HG03439 (cell line): Measurements from ENCODE around the gene DIDO1.
"Not testable (repeated sequence)": the region's sequence is repeated elsewhere in the genome, so short reads cannot be mapped to it uniquely, and the experiment has no call there.

Experiments used
- ATAC-seq: cut with Tn5 transposase; IDR thresholded peaks from one replicate; pipeline ENCODE4 v1.9.1; 2021; ENCODE audit warnings: mild to moderate bottlenecking, moderate library complexity; ENCODE audit not compliant: unreplicated experiment

DIDO1 gene

GRCh38 chr20:62929051-62929538 lies 2.8 kb upstream of the DIDO1 start:
- no peak for ATAC-seq

- ATAC-seq, result no peak
Measured at GRCh38 chr20:62928246-62928939, 2.1 kb upstream of the DIDO1 start.

- no peak for ATAC-seq
Measured at GRCh38 chr20:62927128-62927705, 912 bp upstream of the DIDO1 start.

GRCh38 chr20:62925420-62926228 lies 681 bp downstream of the DIDO1 start:
- peak; percentile 25 for ATAC-seq

GRCh38 chr20:62925076-62925419 lies 1.3 kb downstream of the DIDO1 start:
- ATAC-seq, result no peak

GRCh38 chr20:62924442-62925075 lies 1.7 kb downstream of the DIDO1 start:
- ATAC-seq, result no peak

- no peak for ATAC-seq
Measured at GRCh38 chr20:62923669-62924441, 2.5 kb downstream of the DIDO1 start.

- not testable (repeated sequence) for ATAC-seq
Measured at GRCh38 chr20:62923059-62923668, 3.1 kb downstream of the DIDO1 start.

GRCh38 chr20:62922451-62922921 lies 3.8 kb downstream of the DIDO1 start:
- no peak for ATAC-seq

GRCh38 chr20:62921119-62921687 lies 5.1 kb downstream of the DIDO1 start:
- ATAC-seq, result no peak

GRCh38 chr20:62920039-62920645 lies 6.2 kb downstream of the DIDO1 start:
- no peak for ATAC-seq

- ATAC-seq, result no peak
Measured at GRCh38 chr20:62918831-62919230, 7.5 kb downstream of the DIDO1 start.

GRCh38 chr20:62918147-62918546 lies 8.2 kb downstream of the DIDO1 start:
- ATAC-seq, result no peak

- no peak for ATAC-seq
Measured at GRCh38 chr20:62917720-62918119, 8.6 kb downstream of the DIDO1 start.

- no peak for ATAC-seq
Measured at GRCh38 chr20:62916703-62917476, 9.4 kb downstream of the DIDO1 start.

- no peak for ATAC-seq
Measured at GRCh38 chr20:62914970-62915457, 11.3 kb downstream of the DIDO1 start.

- no peak for ATAC-seq
Measured at GRCh38 chr20:62914436-62914835, 11.9 kb downstream of the DIDO1 start.

GRCh38 chr20:62913043-62913630 lies 13.2 kb downstream of the DIDO1 start:
- ATAC-seq, result no peak
